Hindlimb muscle (tissue), 1 donor: ENCODE data around the gene CHST11. TPM values are rescaled to one million over a fixed set of nuclear protein-coding genes. Genes with fewer than 3 reads are reported as not detected.

Source experiments
- DNase-seq: peaks from one replicate; pipeline ENCODE4 v3.0.0-alpha.2; 2013
- polyA plus RNA-seq: library from polyadenylated mRNA; unstranded; fragments of 120-200 nt; gene quantifications from one replicate; pipeline ENCODE4 v1.2.1, GENCODE V29; 2013; ENCODE audit not compliant: insufficient read length

Gene CHST11
- polyA plus RNA-seq, 1 donor: 4.0 TPM

DNA sequence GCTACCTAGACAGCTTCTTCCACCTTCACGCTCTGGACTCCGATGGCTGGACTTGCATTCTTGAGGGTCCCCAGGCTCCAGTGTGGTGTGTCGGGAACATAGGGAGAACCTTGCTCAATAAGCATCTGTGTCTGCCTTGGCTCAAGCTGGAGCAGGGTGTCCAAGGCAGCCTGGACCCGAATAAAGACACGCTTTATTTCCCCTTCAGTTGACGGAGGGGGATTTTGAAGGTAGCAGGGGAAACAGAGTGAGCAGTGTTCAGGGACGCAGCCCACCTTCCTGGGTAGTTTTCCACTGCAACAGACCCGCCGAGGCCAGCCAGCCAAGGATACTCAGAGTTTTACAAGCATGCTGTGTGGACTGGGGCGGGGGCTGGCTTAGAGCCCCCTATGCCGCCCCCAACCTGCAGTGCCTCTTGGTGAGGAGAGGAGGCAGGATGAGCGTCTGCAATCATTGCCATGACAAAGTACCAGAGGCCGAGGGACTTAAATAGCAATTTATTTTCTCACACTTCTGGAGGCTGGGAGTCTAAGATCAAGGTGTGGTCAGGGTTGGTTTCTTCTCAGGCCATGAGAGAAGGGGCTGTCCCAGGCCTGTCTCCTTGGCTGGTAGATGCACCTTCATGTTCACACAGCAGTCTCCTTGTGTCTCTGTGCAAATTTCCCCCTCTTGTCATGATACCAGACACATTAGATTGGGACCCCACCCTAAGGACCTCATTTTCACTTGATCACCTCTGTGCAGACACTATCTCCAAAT, 201.2 kb downstream of the CHST11 start:
- no peak for DNase-seq

DNA sequence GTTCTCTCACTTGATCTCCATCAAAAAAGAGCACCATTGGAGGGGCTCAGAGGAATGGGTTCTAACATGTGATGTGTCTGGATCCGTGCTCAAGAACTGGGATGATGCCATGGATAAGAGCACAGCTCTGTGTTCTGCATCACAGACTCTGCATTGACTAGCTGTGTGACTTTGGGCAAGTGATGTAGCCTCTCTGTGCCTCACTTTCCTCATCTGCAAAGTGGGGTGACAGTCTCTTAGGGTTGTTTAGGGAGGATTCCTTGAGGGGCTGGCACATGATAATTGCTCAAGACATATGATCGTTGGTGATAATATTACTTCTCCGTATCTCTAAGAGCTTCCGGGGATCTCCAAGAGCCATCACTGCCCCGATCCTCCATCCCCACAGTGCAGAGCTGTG, 202.3 kb downstream of the CHST11 start:
- no peak for DNase-seq

DNA sequence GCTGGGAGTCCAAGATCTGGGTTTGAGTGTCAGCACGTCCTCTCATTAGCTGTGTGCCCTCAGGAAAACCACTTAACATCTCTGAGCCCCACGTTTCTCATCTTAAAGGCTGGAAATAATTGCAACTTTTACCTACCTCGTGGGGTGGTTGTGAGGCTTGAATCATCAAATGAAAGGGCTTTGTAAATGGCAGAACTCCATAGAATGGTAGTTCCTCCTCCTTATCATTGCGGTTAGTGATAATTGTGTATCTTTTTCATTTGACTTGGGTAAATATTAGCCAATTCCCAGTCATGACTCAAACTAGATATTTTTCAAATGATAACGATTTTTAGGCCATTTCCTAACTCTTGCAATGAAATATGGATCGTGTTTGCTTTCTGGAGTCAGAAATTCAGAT, 205.5 kb downstream of the CHST11 start:
- DNase-seq: no peak

DNA sequence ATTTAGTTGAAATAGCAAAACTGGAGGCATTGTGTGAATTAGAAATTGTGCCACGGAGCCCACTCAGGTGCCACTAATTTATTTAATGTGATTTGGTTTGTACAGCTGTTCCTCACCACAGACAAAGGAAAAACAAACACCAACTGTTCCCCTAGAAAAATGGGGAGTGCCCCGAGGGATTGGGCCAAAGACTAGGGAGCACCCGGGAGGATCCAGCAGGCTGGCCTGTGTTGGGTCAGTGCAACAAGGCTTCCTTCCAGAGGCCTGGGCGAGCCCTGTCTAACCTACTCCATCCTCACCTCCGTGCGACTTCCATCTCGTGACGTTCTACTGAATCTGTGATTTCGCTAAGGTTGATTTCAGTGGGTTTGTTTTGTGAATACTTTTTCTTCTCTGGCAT, 206.2 kb downstream of the CHST11 start:
- DNase-seq: no peak

DNA sequence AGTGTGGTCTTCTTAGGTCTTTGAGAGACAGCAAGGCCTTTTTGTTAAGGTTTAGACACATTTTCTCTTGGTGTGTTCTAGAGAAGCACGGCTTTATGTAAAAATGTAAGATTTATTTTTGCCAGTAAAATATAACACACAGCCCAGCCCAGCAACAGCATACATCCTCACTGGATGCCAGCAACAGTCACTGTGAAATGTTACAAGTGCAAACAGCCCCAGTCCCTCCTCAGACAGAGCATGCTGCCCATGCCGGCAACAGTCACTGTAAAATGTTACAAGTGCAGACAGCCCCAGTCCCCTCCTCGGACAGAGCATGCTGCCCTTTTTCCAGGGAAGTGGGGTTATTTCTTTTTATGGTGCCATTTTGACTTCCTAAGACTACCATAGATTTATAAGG, 207.6 kb downstream of the CHST11 start:
- DNase-seq: no peak

DNA sequence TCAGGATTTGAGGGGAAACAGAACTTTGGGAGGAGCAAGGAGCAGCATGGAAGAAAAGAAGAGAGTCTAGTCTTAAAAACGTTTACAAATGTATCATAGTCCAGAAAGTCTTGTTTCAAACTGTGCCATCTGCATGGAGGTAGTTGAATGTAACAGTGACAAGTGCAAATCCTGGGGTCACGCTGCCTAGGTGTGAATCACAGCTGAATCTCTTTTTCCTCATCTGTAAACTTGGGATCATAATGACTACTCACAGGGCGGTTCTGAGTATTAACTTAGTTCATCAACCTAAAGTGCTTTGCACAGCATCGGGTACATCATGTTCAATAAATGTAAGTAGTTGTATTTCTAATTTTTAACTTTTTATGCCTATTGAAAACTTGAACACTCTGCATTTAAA, 208.5 kb downstream of the CHST11 start:
- no peak for DNase-seq

DNA sequence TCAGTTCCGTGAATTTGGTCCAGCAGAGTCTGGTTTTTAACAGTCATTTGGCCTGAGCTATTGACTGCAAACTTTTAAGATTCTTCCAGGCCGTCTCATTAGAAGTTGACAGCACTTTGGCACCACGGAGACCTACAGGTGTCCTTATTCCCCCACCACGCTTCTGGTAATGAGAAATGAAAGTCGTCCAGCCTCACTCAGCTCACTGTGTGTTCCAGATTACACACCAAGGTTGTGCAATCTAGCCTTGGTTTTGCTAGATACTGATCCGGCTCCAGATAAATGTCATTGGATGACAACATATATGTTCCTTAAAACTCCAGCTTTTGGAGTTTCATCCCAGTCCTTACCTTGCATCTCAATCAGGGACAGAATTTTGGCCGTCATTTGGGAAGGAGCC, 210.4 kb downstream of the CHST11 start:
- DNase-seq: no peak

DNA sequence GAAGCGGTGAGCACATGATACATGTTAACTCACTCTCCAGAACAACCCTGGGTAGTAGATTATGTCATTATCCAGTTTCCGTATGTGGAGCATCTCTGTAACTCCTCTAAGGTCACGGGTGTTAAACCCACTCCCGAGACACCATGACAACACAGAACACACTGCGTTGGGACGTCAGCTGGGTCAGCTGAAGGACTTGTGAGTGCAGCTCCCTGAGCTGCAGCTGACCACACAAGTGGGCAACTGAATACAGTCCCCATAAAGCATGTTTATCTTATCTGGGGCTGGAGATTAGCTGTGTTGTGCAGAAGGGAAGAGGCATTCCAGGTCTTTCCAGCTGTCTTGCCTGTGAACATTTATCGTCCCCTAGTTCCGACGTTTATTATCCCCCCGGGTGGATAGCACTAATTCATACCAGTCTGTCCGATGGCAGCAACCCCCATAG, 211.5 kb downstream of the CHST11 start:
- no peak for DNase-seq

DNA sequence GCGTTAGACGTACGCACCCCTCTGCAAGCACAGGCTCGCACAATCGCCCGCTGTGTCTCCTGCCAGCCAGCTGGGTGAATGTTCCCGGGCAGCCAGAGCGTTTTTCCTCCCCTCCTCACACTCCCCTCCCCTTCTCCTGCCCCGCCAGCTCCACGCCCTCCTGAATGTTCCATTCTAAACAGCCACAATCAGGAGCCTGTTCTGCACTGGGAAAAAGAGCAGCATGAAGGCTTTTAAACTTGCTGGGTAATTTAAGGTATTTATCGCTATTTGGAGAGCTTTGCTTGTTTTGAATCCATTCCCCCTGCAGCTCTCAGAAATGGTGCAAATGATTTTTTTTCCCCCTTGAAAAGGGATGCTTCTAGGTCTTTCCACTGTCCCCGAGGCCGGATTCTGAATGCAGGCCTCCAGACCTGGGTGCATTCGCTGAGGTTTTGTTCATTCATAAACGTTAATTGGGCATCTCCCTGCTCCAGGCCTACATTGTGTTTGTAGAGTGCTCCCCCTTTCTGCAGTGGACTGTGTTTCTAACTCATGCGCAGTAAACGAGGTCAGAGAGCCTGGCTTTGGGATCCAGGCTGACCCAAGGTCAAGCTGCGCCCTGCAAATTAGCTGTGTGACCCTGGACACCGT, 212.5 kb downstream of the CHST11 start:
- peak; percentile 58 for DNase-seq

DNA sequence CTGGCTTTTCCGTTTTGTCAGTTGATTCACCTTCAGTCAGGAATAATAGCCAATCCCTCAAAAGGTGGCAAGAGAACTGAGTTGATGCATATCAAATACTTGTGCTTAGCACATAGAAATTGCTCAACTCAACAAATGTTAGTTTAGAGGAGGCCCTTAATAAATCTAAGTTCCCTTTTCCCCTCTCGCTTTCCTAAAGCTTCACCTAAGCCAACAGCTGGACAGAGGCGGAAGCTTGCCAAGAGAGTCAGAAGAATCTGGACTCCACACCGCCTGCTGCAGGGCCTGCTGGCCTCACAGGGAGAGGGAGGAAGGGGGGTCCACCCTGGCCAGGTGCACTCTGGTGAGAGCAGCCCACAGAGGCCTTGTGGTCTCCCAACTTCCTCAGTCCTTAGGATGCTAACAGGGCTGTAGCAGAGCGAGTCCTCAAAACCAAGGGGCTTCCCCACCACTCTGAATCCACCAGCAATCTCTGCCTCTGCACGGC, 213.1 kb downstream of the CHST11 start:
- peak; percentile 83 for DNase-seq

DNA sequence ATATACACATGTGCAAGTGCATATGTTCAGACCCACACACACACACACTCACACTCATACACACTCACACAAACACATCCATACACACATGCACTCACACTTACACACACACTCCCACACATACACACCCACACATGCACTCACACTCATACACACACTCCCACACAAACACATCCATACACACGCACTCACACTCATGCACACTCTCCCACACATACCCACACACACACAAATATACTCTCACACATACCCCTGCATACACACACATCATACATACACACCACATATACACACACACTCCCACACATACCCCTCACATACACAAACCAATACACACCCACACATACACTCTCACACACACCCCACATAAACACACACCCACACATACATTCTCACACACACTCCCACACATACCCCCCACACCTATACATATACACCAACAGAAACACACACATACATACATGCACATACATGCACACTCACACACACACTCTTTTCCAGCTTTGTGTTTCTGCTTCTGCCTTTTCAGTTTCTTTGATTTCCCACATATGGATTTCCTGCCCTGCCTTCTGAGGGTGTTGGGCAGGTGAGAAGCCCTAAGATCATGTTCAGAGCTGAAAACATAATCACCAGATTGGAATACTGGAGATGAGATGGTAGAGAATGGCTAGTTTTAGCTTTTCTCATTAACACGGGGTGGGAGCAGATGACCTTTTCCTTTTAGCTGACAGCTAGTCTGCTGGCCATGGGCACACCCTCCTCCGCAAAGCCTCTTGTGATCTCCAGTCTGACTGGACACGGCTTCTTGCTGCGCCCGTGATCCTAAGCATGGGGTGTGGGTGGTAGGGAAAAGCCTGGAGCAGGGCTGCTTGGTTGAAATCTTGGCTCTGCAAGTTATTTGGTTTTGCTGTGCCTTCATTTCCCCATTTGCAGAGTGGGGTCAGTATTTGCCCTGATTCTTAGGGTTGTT, 214.0 kb downstream of the CHST11 start:
- DNase-seq: no peak

DNA sequence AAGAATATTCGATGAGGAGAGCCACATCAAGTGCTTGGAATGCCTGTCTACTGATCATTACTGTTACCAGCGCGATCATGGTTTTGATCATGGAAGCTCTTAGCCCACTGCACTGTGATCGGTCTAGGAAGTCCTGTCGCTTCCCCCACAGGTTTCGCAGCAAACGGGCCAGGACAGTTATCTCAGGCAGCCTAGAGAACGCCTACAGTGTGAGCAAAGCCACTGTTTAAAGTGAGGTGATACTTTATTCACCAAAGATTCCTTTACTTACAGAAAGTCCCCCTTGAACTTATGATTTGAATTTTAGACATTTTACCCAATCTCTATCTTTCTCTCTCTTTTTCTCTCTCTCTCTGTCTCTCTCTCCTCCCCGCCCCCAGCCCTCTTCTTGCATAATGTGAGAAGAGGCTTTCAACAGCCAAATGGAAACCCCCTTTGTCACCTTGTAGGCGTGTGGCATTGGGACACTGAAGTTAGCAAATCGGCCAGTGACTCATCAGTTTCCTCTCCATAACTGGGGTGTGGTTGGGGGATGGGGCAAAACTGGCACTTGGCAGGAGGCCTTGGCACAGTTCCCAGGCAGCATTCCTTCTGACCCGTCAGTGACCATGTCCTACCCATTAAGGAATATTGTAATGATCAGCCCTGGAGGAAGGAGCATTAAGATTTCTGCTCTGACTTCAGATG, 214.8 kb downstream of the CHST11 start:
- no peak for DNase-seq

DNA sequence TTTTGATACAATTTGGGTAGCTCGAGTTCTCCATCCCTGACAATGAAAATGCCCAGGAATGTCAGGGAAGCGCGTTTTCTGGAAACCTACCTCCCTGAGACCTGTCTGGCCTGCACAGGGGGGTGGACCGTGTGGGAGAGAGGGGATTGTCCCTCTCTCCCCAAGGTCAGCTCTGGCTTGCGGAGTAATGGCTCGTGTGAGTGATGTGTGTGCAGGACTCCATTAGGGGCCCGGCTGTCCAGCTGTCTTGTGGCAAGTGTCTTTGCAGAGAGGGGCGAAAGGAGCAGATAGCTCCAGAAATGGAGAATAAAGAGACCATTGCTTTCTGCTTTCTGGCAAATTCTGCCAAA, 215.3 kb downstream of the CHST11 start:
- no peak for DNase-seq

DNA sequence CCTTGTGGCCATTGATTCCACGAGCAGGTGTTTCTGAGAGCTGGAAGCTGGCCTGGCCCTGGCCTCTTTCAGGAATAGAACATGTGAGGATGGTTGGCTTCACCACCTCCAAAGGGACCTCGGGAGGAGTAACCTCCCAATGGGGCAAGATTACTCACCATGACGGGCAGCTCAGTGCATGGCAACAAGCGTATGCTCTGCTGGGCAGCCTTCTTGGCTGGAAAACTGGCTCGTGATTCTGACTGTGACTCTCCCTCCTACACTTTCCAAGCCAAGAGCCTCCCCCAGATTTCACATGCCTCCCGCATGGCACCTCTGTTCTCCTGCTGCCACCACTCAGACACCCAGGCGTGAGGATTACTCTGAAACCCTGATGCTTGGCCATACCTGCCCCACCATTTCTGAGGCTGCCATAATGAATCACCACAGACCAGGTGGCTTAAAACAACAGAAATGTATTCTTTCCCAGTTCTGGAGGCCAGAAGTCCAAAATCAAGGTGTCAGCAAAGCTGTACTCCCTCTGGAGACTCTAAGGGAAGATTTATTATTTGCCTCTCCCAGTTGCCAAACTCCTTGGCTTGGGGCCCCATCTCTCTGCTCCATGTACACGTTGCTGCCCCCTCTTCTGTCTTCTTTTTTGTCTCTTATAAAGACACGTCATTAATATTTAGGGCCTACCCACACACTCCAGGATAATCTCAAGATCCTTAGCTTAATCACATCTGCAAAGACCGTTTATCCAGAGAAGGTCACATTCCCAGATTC, 215.9 kb downstream of the CHST11 start:
- DNase-seq: no peak

DNA sequence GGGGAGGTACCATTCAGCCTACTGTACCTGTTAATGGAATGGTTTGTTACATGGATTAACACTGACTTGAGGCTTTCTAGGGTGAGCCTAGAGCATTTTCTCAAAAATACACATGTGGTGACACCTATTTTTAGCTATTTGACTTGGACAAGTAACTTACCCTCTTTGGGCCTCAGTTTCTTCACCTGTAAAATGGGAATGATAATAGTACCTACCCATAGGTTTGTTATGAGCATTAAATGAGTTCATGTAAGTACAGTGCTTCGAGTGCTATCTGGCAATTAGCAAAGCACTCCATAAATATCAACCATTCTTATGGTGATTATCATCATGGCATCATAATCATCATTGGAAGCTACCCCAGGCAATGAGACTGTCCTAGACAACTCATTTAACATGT, 216.5 kb downstream of the CHST11 start:
- DNase-seq: no peak

DNA sequence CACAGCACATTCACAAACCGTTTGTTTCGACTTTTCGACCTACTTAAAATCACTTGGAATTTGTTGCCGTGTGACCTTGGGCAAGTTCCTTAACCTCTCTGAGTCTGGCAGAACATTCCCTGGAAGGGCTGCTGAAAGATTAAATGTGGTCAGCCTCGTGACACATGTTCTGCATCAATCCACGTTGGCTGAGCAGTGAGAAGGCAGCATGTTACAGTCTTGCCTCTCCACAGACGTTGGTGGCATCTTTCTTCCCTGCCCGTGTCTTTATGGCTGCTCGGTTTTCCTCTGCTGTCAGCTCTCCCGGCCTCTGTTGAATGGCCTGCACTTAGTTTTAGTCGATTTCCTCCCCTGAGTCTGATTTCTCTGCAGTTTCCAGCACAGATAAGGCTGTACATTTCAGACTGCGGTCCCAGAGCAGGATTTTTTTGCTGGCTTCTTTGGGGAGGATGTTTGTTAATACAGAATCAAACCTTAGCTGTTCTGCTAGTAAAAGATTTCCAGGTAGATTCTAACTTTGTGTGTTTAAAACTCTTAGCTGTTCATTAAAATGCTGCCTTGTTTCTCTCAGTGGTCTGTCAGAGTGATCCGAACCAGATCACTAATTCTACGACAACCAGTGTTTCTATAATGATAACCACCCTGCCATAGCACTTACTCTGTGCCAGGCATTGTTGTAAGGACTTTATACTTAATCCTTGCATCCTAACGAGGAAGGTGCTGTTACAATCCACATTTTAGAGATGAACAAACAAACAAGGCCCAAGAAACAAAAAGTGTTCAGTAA, 217.1 kb downstream of the CHST11 start:
- no peak for DNase-seq

DNA sequence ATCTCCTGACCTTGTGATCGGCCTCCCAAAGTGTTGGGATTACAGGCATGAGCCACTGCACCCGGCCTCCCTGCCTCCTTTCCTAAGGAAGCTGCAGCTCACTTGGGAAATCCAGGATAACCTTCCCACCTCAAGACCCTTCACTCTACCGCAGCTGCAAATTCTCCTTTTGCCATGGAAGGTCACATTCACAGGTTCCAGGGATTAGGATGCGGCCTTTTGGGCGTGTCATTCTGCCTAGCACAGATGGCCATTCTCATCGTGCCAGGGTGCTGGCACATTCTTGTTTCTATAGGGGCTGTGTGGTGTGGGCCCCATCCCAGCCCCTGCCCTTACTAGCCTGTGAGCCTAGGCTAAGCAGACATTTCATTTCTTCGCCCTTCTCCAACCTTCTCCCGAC, 219.9 kb downstream of the CHST11 start:
- DNase-seq: no peak

DNA sequence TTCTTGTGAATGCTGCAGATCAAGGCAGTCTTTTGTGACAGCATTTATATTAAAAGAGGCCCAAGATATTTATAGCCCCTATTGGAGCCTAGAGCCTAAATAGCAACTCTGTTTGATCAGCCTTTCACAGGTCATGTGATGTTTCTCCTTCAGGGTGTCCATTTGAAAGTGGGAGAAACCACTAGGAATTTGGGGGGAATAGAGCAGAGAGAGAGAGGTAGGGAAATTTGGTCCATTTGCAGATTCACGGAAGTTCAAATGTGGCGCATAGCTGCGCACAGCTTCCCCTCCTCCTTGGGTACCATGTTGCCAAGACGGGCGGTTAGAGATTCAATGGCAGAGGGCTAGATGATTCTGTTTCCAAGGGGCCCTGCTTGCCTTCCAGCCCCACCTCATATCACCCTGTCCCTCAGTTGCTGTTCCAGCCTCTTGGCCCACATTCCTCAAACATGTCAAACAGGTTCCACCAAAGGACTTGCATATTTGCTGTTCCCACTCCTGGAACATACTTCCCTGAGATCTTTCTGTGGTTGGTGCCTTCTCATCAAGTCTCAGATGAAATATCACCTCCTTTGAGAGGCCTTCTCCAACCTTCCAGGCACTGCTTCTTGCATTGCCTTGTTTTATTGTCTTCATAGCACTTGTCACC, 220.8 kb downstream of the CHST11 start:
- no peak for DNase-seq

DNA sequence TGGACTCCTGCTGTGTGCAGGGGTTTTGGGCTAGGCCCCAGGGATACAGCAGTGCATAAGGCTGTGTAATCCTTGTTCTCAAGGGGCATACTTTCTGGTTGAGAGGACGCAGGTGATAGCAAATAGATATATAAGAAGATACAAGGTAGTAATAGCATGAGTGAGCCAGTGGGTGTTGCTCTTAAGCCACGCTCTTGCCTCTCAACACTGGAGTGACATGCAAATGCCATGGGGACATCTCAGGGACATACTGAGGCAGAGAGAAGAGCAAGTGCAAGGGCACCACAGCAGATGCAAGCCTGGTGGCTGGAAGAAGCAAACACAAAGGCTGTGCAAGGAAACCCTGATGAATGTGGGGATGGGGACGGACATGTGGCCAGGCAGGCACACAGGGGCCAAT, 223.3 kb downstream of the CHST11 start:
- DNase-seq: no peak

DNA sequence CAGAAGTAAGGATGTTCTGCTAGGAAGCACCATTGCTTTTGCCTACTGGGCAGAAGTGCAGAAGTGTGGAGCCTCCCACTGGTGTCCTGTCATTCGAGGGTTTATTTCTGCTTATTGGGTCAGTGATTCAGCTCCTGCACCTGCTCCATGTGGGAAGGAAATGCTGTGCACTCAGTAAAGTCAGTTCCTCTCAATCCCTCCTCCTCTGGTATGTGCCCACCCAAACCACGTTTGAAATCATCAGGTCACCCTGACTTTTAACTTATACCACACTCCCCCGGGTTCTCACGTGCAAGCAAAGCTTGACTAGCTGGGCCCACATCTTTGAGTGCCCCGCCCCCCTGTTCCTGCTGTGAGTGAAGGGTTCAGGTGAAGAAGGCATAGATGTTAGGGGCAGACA, 223.7 kb downstream of the CHST11 start:
- DNase-seq: no peak
